GM12878 (cell line): Measurements from ENCODE around the gene MAGI2. TPM values are rescaled to one million over a fixed set of nuclear protein-coding genes. Genes with fewer than 3 reads are reported as not detected.

ENCODE experiments used
- ATAC-seq: fragments of 200-7000 bp; cut with Tn5 transposase; 3 replicates; pipeline ENCODE4 v1.9.1; 2020; ENCODE audit warnings: mild to moderate bottlenecking, moderate library complexity
- BruUV-seq: library from RNA; stranded (reverse); fragments of 400-500 nt; replicated peaks from 2 replicates; lab custom pipeline; 2021; lab: Mats Ljungman, UMichigan
- CTCF ChIA-PET: fragments of 300-600 bp; sonication (Branson Sonifier 250); formaldehyde crosslinking; extraction: SDS; loops from one replicate; lab custom pipeline; 2021; ENCODE audit warnings: inconsistent platforms; lab: Yijun Ruan, JAX
- POLR2A ChIA-PET: fragments of 350-600 bp; formaldehyde crosslinking; extraction: SDS; loops from one replicate; lab custom pipeline; 2021; ENCODE audit warnings: inconsistent platforms; lab: Charles Lee
- RAD21 ChIA-PET: fragments of 300-600 bp; sonication (Branson Sonifier 250); formaldehyde crosslinking; loops from one replicate; lab custom pipeline; 2023; ENCODE audit warnings: antibody characterized with exemption; ENCODE audit not compliant: unreplicated experiment; lab: Charles Lee
- SMC1A ChIA-PET: fragments of 300-600 bp; sonication (Branson Sonifier 250); formaldehyde crosslinking; loops from one replicate; lab custom pipeline; 2023; ENCODE audit not compliant: unreplicated experiment, uncharacterized antibody; lab: Charles Lee
- DNase-seq: peaks from one replicate; pipeline ENCODE4 v3.0.0-alpha.2; 2011; ENCODE audit warnings: low read depth, low spot score
- FAIRE-seq: peaks from 3 replicates; lab custom pipeline; 2011; peaks lifted over from hg19 to GRCh38; lab: Jason Lieb, UNC
- H2AFZ ChIP-seq: 2 replicates; pipeline ENCODE4 v1.6.0; 2011; ENCODE audit warnings: low read depth, low read length, control low read depth; ENCODE audit not compliant: control insufficient read depth
- H3K27ac ChIP-seq: 2 replicates; pipeline ENCODE4 v1.5.1; 2011; ENCODE audit warnings: control low read depth; ENCODE audit not compliant: control insufficient read depth, insufficient read depth
- H3K27me3 ChIP-seq, 2 experiments: replicated peaks in 1 of 2; 2 replicates each; pipeline versions ENCODE4 v1.6.0 to v1.6.1; 2011; ENCODE audit warnings: low read length in 1 of 2; ENCODE audit not compliant: control insufficient read depth in 2 of 2, insufficient read depth in 2 of 2
- H3K36me3 ChIP-seq, 2 experiments: 2 replicates each; pipeline ENCODE4 v1.5.1; 2011; ENCODE audit warnings: low read length in 1 of 2; ENCODE audit not compliant: control insufficient read depth in 2 of 2, insufficient read depth in 2 of 2
- H3K4me1 ChIP-seq: 2 replicates; pipeline ENCODE4 v1.6.1; 2011; ENCODE audit warnings: mild to moderate bottlenecking, low read length, moderate library complexity, mixed read lengths; ENCODE audit not compliant: control insufficient read depth, insufficient read depth
- H3K4me2 ChIP-seq: 2 replicates; pipeline ENCODE4 v1.6.0; 2011; ENCODE audit warnings: control low read depth; ENCODE audit not compliant: control insufficient read depth, insufficient read depth
- H3K4me3 ChIP-seq: fragments of 200-600 bp; sonication (generic); 2 replicates; pipeline ENCODE4 v1.5.1; 2016
- H3K79me2 ChIP-seq: 2 replicates; pipeline ENCODE4 v1.6.0; 2011; ENCODE audit warnings: low read length; ENCODE audit not compliant: control insufficient read depth, insufficient read depth
- H3K9ac ChIP-seq: 2 replicates; pipeline ENCODE4 v1.8.0; 2011; ENCODE audit warnings: low read length, control low read depth, mixed read lengths; ENCODE audit not compliant: control insufficient read depth, insufficient read depth
- H3K9me3 ChIP-seq: replicated peaks from 3 replicates; pipeline ENCODE4 v1.5.1; 2011; ENCODE audit warnings: mild to moderate bottlenecking, low read length; ENCODE audit not compliant: control insufficient read depth, insufficient read depth
- H4K20me1 ChIP-seq: 2 replicates; pipeline ENCODE4 v1.6.0; 2011; ENCODE audit not compliant: control insufficient read depth, insufficient read depth
- ATF7 ChIP-seq: fragments of 450-650 bp; IDR thresholded peaks from 2 replicates; pipeline ENCODE4 v1.6.1; 2016; ENCODE audit warnings: low read depth, mild to moderate bottlenecking
- CHD2 ChIP-seq: IDR thresholded peaks from 2 replicates; pipeline ENCODE4 v1.6.1; 2011; ENCODE audit warnings: low read depth, low read length, improper control_type of control experiment, borderline replicate concordance
- EP300 ChIP-seq, 2 experiments: fragments of 150-350 bp in 1 of 2; IDR thresholded peaks; 2 replicates each; pipeline ENCODE4 v1.6.1; 2011 to 2012; ENCODE audit warnings: low read depth in 2 of 2, low read length in 2 of 2, borderline replicate concordance in 1 of 2, improper control_type of control experiment in 1 of 2, inconsistent platforms in 1 of 2; ENCODE audit not compliant: control insufficient read depth in 1 of 2
- ETV6 ChIP-seq, 2 experiments: fragments of 450-650 bp in 1 of 2; IDR thresholded peaks in 1 of 2; conservative IDR thresholded peaks in 1 of 2; 2 replicates each; pipeline ENCODE4 v1.6.1; 2014; ENCODE audit warnings: antibody characterized with exemption in 1 of 2, borderline replicate concordance in 1 of 2, low read depth in 1 of 2, mild to moderate bottlenecking in 1 of 2, moderate library complexity in 1 of 2
- EZH2 ChIP-seq: IDR thresholded peaks from 2 replicates; pipeline ENCODE4 v1.6.1; 2012; ENCODE audit warnings: low read depth, mild to moderate bottlenecking, control low read depth, inconsistent platforms, low read length, borderline replicate concordance; ENCODE audit not compliant: control insufficient read depth
- IKZF2 ChIP-seq, 2 experiments: fragments of 450-650 bp; IDR thresholded peaks; 2 replicates each; pipeline ENCODE4 v1.6.1; 2017; ENCODE audit warnings: mild to moderate bottlenecking in 2 of 2, moderate library complexity in 2 of 2
- NR2C1 ChIP-seq: fragments of 450-650 bp; IDR thresholded peaks from 2 replicates; pipeline ENCODE4 v1.6.1; 2017; ENCODE audit warnings: antibody characterized with exemption, mild to moderate bottlenecking, moderate library complexity
- RUNX3 ChIP-seq: IDR thresholded peaks from 2 replicates; pipeline ENCODE4 v1.6.1; 2012; ENCODE audit warnings: low read length, inconsistent platforms
- SPI1 ChIP-seq: IDR thresholded peaks from 2 replicates; pipeline ENCODE4 v1.6.1; 2011; ENCODE audit warnings: low read depth, mild to moderate bottlenecking, low read length, moderate library complexity, borderline replicate concordance; ENCODE audit not compliant: insufficient read depth
- SRF ChIP-seq, 2 experiments: IDR thresholded peaks; 2 replicates each; pipeline ENCODE4 v1.6.1; 2011; ENCODE audit warnings: low read depth in 2 of 2, low read length in 2 of 2, mild to moderate bottlenecking in 1 of 2, moderate library complexity in 1 of 2
- TCF7 ChIP-seq: IDR thresholded peaks from 2 replicates; pipeline ENCODE4 v1.6.1; 2014; ENCODE audit warnings: antibody characterized with exemption, borderline replicate concordance
- ZBED1 ChIP-seq: IDR thresholded peaks from 2 replicates; pipeline ENCODE4 v1.6.1; 2016; ENCODE audit warnings: borderline replicate concordance
- ZNF622 ChIP-seq: fragments of 450-650 bp; IDR thresholded peaks from 2 replicates; pipeline ENCODE4 v1.6.1; 2017; ENCODE audit warnings: mild to moderate bottlenecking, inconsistent platforms
- WGBS: methylation state at CpG from one replicate; pipeline ENCODE4 v1.1.6; 2016; ENCODE audit warnings: low lambda C conversion rate; ENCODE audit not compliant: insufficient replicate concordance, insufficient coverage; ENCODE audit errors: missing lambda C conversion rate; 5-methylcytosine and 5-hydroxymethylcytosine counted together
- in situ Hi-C: fragments of 300-500 bp; cut with MboI; formaldehyde crosslinking; loops from 9 replicates; pipeline ENCODE4 v1.14.3; 2018; ENCODE audit warnings: mixed read lengths
- intact Hi-C: fragments of 100-400 bp; cut with micrococcal nuclease; formaldehyde crosslinking; loops from one replicate; pipeline ENCODE4 v1.14.2; 2022; ENCODE audit not compliant: unreplicated experiment
- polyA plus RNA-seq, 11 experiments: library from polyadenylated mRNA; depleted of rRNA in 4 of 11; unstranded in 6 of 11; stranded (reverse) in 5 of 11; fragments of >200 nt; fragmentation: Nextera tagmentation in 4 of 11; fragmentation: Illumina TruSeq in 1 of 11; extraction: Ambion mirVana in 4 of 11; extraction: Trizol in 1 of 11; gene quantifications; 1 replicate in 1 of 11; 2 replicates in 10 of 11; pipeline versions ENCODE4 v1.2.1 to v1.2.3, GENCODE V29; 2011 to 2016; ENCODE audit warnings: inconsistent platforms in 2 of 11, missing spikeins in 2 of 11, low read depth in 1 of 11
- total RNA-seq, 4 experiments: library from RNA; depleted of rRNA in 3 of 4; stranded (reverse); fragments of >200 nt in 3 of 4; fragmentation: Illumina TruSeq in 1 of 4; extraction: Trizol in 1 of 4; gene quantifications; 2 replicates each; pipeline versions ENCODE4 v1.2.1 to v1.2.3, GENCODE V29; 2013 to 2021
- TF ChIP-seq, protein P1 (sequence below): IDR thresholded peaks from 2 replicates; pipeline ENCODE4 v1.6.1; 2012; ENCODE audit warnings: low read depth, low read length, improper control_type of control experiment
- TF ChIP-seq, protein P2 (sequence below): fragments of 450-650 bp; IDR thresholded peaks from 2 replicates; pipeline ENCODE4 v1.6.1; 2017; ENCODE audit warnings: antibody characterized with exemption, mild to moderate bottlenecking, moderate library complexity

Gene MAGI2
- total and polyA plus RNA-seq, 10 of the 15 experiments (the other 5 are each of a cell fraction or from before 2014, with no cell fraction given) = 0.01 to 0.31 (median 0.05) TPM; not detected in 2

DNA sequence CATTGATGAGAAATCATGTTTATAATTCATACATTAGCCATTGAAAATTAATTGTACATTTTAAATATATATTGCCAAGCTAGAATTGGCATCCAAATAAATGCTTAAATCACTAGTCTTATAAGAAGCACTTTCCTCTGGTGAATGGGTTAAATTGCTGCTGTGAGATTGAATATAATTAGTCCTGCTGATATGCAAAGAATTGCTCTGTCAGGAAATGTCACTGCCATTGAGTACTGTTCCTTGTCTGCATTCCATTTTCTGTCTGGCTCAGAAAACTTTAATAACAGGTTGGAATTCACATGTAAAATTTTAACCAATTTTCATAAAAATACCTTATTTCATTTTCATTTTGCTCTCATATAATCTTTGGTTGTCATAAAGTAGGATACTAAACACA, 589.1 kb downstream of the MAGI2 start:
- no peaks in the 10 kb centered on the region for H3K4me1 ChIP-seq
- H3K27ac ChIP-seq = no peak overlapping the region
- CTCF ChIA-PET = no interaction called here
- no peaks in the 10 kb centered on the region for H3K27me3 ChIP-seq
- intact Hi-C loops = no loop called here
- TF ChIP-seq ZNF622 = no peak
- TF ChIP-seq, protein P1, sequence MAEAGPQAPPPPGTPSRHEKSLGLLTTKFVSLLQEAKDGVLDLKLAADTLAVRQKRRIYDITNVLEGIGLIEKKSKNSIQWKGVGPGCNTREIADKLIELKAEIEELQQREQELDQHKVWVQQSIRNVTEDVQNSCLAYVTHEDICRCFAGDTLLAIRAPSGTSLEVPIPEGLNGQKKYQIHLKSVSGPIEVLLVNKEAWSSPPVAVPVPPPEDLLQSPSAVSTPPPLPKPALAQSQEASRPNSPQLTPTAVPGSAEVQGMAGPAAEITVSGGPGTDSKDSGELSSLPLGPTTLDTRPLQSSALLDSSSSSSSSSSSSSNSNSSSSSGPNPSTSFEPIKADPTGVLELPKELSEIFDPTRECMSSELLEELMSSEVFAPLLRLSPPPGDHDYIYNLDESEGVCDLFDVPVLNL = no peak
- TF ChIP-seq ETV6 (conservative IDR thresholded peaks at IDR 0.05 in 1 of 2, IDR thresholded peaks at IDR 0.05 in 1 of 2; ENCODE audit: borderline replicate concordance in 1 of 2, low read depth in 1 of 2) = no peak
- no peak for TF ChIP-seq CHD2
- H3K4me3 ChIP-seq = no peak overlapping the region
- RAD21 ChIA-PET = no interaction called here
- in situ Hi-C loops = no loop called here
- DNase-seq (no peak), ATAC-seq (no peak), FAIRE-seq (no peak)
- SMC1A ChIA-PET = interaction anchor here (1.2 kb wide), 1 partner anchor 18 kb away, joined by 3 read pairs; no protein-coding TSS in a partner anchor
- H2AFZ ChIP-seq = no peak overlapping the region
- H3K9me3 ChIP-seq = no peaks in the 10 kb centered on the region
- H3K4me2 ChIP-seq = no peak overlapping the region
- H4K20me1 ChIP-seq = no peaks in the 10 kb centered on the region
- POLR2A ChIA-PET = no interaction called here
- no TSS peak for BruUV-seq
- H3K36me3 ChIP-seq = no peaks in the 10 kb centered on the region
- H3K79me2 ChIP-seq = no peaks in the 10 kb centered on the region
- H3K9ac ChIP-seq = no peak overlapping the region

DNA sequence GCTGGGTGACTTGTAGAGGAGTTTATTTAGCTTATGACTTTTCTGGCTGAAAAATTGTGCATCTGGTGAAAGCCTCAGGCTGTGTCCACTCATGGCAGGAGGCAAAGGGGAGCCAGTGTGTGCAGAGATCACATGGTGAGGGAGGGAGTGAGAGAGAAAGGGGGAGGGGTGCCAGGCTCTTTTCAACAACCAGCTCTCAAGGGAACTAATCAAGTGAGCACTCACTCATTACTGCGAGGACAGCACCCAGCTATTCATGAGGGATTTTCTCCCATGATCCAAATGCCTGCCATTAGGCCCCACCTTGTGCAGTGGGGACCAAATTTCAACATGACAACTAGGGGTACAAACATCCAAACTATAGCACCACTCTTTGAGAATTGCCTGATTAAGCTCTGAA, 590.2 kb downstream of the MAGI2 start:
- intact Hi-C loops (no loop called here), in situ Hi-C loops (no loop called here)
- Histone ChIP-seq H3K27ac (no peak overlapping the region), H3K4me2 (no peak overlapping the region), H3K79me2 (no peaks in the 10 kb centered on the region), H4K20me1 (no peaks in the 10 kb centered on the region), H3K4me1 (no peaks in the 10 kb centered on the region), H3K9me3 (no peaks in the 10 kb centered on the region), H3K4me3 (no peak overlapping the region), H3K9ac (no peak overlapping the region), H3K27me3 (no peaks in the 10 kb centered on the region), H3K36me3 (no peaks in the 10 kb centered on the region), H2AFZ (no peak overlapping the region)
- no TSS peak for BruUV-seq
- RAD21 ChIA-PET = no interaction called here
- ATAC-seq = no peak
- SMC1A ChIA-PET = interaction anchor here (1.2 kb wide), 1 partner anchor 17 kb away, joined by 3 read pairs; no protein-coding TSS in a partner anchor
- FAIRE-seq = no peak
- 0% methylated on average over 1 of the region's 1 CpG for WGBS
- POLR2A ChIA-PET = no interaction called here
- CTCF ChIA-PET = no interaction called here
- DNase-seq = no peak
- no peak for TF ChIP-seq NR2C1
- TF ChIP-seq, protein P2, sequence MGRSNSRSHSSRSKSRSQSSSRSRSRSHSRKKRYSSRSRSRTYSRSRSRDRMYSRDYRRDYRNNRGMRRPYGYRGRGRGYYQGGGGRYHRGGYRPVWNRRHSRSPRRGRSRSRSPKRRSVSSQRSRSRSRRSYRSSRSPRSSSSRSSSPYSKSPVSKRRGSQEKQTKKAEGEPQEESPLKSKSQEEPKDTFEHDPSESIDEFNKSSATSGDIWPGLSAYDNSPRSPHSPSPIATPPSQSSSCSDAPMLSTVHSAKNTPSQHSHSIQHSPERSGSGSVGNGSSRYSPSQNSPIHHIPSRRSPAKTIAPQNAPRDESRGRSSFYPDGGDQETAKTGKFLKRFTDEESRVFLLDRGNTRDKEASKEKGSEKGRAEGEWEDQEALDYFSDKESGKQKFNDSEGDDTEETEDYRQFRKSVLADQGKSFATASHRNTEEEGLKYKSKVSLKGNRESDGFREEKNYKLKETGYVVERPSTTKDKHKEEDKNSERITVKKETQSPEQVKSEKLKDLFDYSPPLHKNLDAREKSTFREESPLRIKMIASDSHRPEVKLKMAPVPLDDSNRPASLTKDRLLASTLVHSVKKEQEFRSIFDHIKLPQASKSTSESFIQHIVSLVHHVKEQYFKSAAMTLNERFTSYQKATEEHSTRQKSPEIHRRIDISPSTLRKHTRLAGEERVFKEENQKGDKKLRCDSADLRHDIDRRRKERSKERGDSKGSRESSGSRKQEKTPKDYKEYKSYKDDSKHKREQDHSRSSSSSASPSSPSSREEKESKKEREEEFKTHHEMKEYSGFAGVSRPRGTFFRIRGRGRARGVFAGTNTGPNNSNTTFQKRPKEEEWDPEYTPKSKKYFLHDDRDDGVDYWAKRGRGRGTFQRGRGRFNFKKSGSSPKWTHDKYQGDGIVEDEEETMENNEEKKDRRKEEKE = no peak
- no peak for TF ChIP-seq SPI1
- no peak for TF ChIP-seq EP300 (IDR thresholded peaks at IDR 0.05; ENCODE audit: borderline replicate concordance in 1 of 2, control insufficient read depth in 1 of 2, low read depth in 2 of 2, low read length in 2 of 2)
- TF ChIP-seq SRF (IDR thresholded peaks at IDR 0.05; ENCODE audit: low read depth in 2 of 2, low read length in 2 of 2) = no peak
- TF ChIP-seq ZBED1 = no peak
- TF ChIP-seq IKZF2 (IDR thresholded peaks at IDR 0.05) = no peak
- TF ChIP-seq ATF7 = no peak
- TF ChIP-seq RUNX3 = no peak
- no peak for TF ChIP-seq TCF7
- no peak for TF ChIP-seq EZH2
